Measurements from ENCODE around the gene PSMF1. TPM values are rescaled to one million over a fixed set of nuclear protein-coding genes. Genes with fewer than 3 reads are reported as not detected.

PSMF1 gene
- total RNA-seq, 1 experiment from 2014 or later = 90.8 TPM

- Histone ChIP-seq H2AK5ac (ENCODE audit: insufficient read length, low read length) (no peak overlapping the region), H3K27ac (ENCODE audit: insufficient read length, low read depth, low read length) (no peak overlapping the region), H2BK5ac (ENCODE audit: insufficient read length, low read length) (no peak overlapping the region), H3K79me1 (ENCODE audit: insufficient read depth, low read depth, low read length, poor library complexity, severe bottlenecking) (no peaks in the 10 kb centered on the region), H3K79me2 (ENCODE audit: insufficient read depth, low read length) (no peaks in the 10 kb centered on the region), H4K5ac (ENCODE audit: insufficient read length, low read depth, low read length) (no peak overlapping the region), H3K4me1 (ENCODE audit: insufficient read depth, low read length) (no peaks in the 10 kb centered on the region), H3K9me3 (ENCODE audit: control insufficient read depth, low read depth, low read length) (no peaks in the 10 kb centered on the region), H3K23me2 (ENCODE audit: insufficient read length, low read depth, low read length, poor library complexity, severe bottlenecking) (no peaks in the 10 kb centered on the region), H2BK120ac (ENCODE audit: low read depth, low read length, poor library complexity, severe bottlenecking) (no peak overlapping the region), H3K4me2 (ENCODE audit: insufficient read depth, insufficient read length, low read length) (no peak overlapping the region), H2AFZ (ENCODE audit: low read length) (no peak overlapping the region), H2BK20ac (ENCODE audit: low read depth, low read length, poor library complexity, severe bottlenecking) (no peak overlapping the region), H3K56ac (ENCODE audit: insufficient read length, low read depth, low read length) (no peak overlapping the region), H3T11ph (ENCODE audit: low read length) (no peak overlapping the region), H2BK12ac (ENCODE audit: insufficient read length, low read depth, low read length) (no peak overlapping the region), H4K8ac (replicated peaks; ENCODE audit: insufficient read length, low read depth, low read length) (no peak overlapping the region), H3K4ac (ENCODE audit: low read depth, low read length) (no peak overlapping the region), H3K27me3 (ENCODE audit: insufficient read depth, low read length) (peaks cover 3% of the 10 kb centered on the region; the same call in 1 of the 2 replicates), H2BK15ac (ENCODE audit: low read depth, low read length) (no peak overlapping the region), H3K9ac (ENCODE audit: extremely low read depth, insufficient read length, low read length) (no peak overlapping the region), H3K18ac (ENCODE audit: insufficient read length, low read depth, low read length) (no peak overlapping the region), H3K14ac (ENCODE audit: insufficient read depth, low read length) (no peak overlapping the region), H3K23ac (ENCODE audit: insufficient read length, low read depth, low read length) (no peak overlapping the region), H4K91ac (ENCODE audit: insufficient read length, low read depth, low read length) (no peak overlapping the region), H4K20me1 (ENCODE audit: control insufficient read depth, insufficient read depth, insufficient read length) (no peaks in the 10 kb centered on the region)
- Mint-ChIP-seq H3K9me3 (peaks cover 0 to 3% of the 10 kb centered on the region in 2 experiments; a peak in 1 of 5 replicates), H3K4me1 (no peaks in the 10 kb centered on the region), H3K36me3 (ENCODE audit: insufficient read depth in 1 of 3, low read depth in 3 of 3) (no peaks in the 10 kb centered on the region), H3K4me3 (no peak overlapping the region), H3K27me3 (ENCODE audit: low read depth) (peaks cover 25% of the 10 kb centered on the region), H3K27ac (no peak overlapping the region)
- no peak for DNase-seq
- TF ChIP-seq CTCF (conservative IDR thresholded peaks at IDR 0.05) = no peak
- WGBS (ENCODE audit: extremely low coverage, insufficient read length, low lambda C conversion rate) = no CpG with 5 or more reads among the region's 2 CpGs
Observed at GRCh38 chr20:1196634-1197033, 78.2 kb downstream of the PSMF1 start.
